Jurkat, Clone E6-1 (cell line): ENCODE results near the gene CHRM3. TPM values are rescaled to one million over a fixed set of nuclear protein-coding genes. Genes with fewer than 3 reads are reported as not detected.
"Not testable (repeated sequence)": the region's sequence is repeated elsewhere in the genome, so short reads cannot be mapped to it uniquely, and the experiment has no call there.

ENCODE experiments used
- DNase-seq: peaks from one replicate; pipeline ENCODE4 v3.0.0-alpha.2; 2011; ENCODE audit warnings: low read depth, low spot score
- H3K4me3 ChIP-seq: 2 replicates; pipeline ENCODE4 v1.5.1; 2011; ENCODE audit warnings: mild to moderate bottlenecking, low read length, control low read depth, moderate library complexity
- polyA plus RNA-seq: library from polyadenylated mRNA; unstranded; fragments of >200 nt; gene quantifications from one replicate; pipeline ENCODE4 v1.2.1, GENCODE V29; 2012; ENCODE audit warnings: missing spikeins; ENCODE audit not compliant: insufficient read length, insufficient read depth

Gene CHRM3
- polyA plus RNA-seq = not detected

GRCh38 chr1:239386453-239387303 is at the start of gene CHRM3:
Gene CHRM3 (plus strand): TSS chr1:239386568. CDS start chr1:239907452, 520,884 bp downstream.
- H3K4me3 ChIP-seq = no peak within 1 kb of the TSS

GRCh38 chr1:239337799-239338430 is 48.5 kb upstream of the CHRM3 start:
- no peak overlapping the region for H3K4me3 ChIP-seq
- DNase-seq = no peak

More at GRCh38 chr1:239386453-239387303, at the start of gene CHRM3:
- DNase-seq = no peak

DNA sequence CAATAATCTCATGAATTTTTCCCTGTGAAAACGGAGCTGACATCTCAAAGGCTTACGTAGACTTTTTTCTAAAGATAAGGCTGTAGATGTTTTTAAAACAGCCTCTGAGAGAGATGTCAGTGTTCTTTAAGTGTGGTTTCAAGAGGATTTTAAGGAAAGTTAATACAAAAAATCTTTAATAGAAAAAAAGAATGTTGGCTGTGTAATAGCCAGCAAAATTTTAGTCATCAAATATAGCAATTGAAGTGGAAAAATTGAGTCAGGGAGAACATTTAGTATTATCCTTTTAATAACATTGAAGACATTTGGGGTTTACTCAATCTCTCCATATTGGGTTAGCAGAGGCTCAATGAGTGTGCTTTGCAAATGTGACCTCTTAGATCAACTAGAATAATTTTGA is 38.6 kb upstream of the CHRM3 start:
- no peak overlapping the region for H3K4me3 ChIP-seq
- no peak for DNase-seq

DNA sequence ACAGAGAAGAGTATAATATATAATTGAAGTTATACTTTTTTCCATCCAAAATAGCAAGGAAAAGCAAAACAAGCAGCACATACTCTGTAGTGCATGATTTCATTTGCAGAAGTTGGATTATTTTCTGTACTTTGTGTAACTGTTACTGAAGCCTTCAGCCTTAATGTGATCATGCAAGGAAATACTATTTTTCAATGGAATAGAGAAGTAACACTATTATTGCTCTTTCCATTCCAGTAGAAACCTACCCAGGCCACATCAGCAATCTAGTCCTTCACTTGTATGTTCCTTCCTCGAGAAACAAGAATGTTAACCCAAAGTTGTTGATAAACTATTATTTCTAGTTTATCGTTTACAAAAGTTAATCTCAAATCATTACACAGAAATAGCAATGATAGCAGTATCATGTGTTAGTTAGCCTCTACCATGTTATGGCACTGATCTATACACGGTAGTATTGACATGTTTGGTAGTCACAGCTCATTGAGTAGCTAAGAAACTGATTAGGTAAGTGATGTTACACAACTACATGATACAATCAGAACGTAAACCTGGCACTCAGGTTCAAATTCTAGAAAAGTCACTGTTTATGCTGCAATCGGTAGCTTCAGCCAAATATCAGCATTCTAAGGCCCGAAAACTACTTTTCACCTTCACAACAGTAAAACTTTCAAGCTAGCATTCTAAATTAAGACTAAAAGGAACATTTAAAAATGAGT is 37.6 kb upstream of the CHRM3 start:
- DNase-seq = no peak
- no peak overlapping the region for H3K4me3 ChIP-seq

- no peak for DNase-seq
- H3K4me3 ChIP-seq = no peak overlapping the region
Observed at GRCh38 chr1:239349699-239350098, 36.7 kb upstream of the CHRM3 start.

DNA sequence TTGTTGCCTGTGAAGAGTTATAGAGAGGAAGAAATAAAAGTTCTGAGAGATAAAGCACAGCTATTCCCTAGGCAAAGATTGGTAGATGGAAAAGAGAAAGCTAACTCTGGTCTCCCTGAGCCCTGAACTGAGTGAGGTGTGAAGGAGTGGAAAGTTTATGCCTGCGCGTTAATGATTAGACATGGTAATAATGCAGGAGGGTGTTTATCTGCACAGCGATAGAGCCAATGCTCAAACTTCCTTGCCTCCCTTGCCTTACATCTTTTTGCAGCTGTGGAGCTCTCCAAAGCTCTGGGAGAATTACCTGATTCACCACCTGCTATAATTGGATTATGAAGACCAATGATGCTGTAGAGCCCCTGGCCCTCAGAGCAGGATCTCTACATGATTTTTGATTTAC is 32.8 kb upstream of the CHRM3 start:
- no peak overlapping the region for H3K4me3 ChIP-seq
- DNase-seq = no peak

GRCh38 chr1:239354231-239354630 is 32.1 kb upstream of the CHRM3 start:
- no peak overlapping the region for H3K4me3 ChIP-seq
- no peak for DNase-seq

- no peak for DNase-seq
- no peak overlapping the region for H3K4me3 ChIP-seq
Observed at GRCh38 chr1:239357867-239358266, 28.5 kb upstream of the CHRM3 start.

DNA sequence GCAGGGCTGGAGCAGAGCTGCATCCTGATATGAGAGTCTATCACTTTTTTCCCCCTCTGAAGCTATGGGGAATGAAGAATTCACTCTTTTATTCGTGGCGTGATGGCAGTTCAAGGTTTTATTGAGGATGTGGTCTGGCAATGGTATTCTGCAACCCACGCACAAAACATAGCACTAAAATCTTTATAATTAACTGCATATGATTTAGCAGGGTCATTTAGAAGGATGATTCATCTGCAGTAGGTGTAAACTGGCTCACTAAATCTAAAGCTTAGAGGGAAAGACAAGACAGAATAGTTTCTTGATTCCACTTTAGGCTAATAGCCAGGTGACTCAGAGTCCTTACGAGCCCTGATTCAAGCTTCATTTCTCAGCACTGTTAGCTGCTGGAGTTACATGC is 25.0 kb upstream of the CHRM3 start:
- DNase-seq = no peak
- no peak overlapping the region for H3K4me3 ChIP-seq

DNA sequence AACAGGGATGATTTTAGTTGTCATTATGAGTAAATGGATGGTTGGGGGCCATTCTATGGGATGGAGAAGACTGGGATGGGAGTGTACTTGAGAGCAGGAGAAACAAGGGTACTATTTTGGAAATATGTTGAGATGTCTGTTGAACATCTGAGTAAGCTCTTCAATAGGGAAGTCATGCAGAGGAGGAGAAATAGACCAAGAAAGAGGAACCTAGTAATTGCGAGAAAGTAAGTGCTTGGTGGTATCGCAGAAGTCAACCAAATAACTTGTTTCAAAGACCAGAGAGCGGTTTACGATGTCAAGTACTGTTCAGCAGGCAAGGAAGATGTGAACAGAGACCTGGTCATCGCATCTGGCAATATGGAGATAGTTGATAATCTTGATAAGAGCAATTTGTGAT is 22.4 kb upstream of the CHRM3 start:
- DNase-seq = no peak
- no peak overlapping the region for H3K4me3 ChIP-seq

GRCh38 chr1:239367196-239367810 is 19.1 kb upstream of the CHRM3 start:
- DNase-seq = no peak
- H3K4me3 ChIP-seq = no peak overlapping the region

DNA sequence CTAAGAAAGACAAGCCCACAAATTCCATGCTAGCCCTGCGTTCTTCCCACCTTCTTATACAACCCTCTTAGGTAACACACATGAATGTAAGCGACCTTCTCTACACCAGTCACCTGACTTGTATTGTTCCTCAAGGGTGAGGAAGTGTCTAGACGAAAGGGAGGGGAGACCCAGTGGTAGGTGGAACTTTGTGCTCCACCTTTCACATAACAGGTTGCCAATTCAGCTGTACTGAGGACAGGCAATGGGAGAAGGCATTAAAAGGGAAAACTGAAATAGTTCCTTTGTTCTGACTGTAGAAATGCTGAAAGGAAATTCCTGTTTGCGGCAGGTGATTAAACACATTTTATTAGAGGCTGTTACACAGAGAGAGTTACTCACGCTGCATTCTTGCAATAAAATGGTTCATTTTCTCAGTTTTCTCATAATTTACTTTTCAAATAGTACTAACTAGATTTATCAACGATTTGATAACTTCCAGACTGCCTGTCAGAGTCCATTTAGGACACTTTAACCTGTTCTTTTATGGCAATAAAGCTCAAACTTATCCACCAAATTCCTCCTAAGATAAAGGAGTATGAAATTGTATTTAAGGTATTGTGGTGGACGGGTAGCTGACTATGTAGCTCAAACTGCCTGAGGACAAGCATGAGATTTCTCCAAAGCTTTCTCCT is 17.8 kb upstream of the CHRM3 start:
- no peak for DNase-seq

DNA sequence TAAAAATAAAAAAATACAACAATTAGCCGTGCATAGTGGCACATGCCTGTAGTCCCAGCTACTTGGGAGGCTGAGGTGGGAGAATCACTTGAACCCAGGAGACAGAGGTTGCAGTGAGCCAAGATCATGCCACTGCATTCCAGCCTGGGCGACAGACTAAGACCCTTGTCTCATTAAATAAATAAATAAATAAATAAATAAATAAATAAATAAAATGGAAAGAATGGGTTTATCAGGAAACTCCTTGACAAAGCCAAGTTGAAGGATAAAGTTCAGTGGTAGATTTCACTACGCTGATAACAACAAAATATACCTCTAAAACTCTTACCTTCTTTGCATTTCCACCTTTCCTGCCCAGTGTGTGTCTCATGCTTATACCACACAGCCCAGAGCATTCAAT is 15.5 kb upstream of the CHRM3 start:
- not testable (repeated sequence) for H3K4me3 ChIP-seq, DNase-seq

More for the DNA sequence above, 17.8 kb upstream of the CHRM3 start:
- H3K4me3 ChIP-seq = no peak overlapping the region

GRCh38 chr1:239382666-239383065 is 3.7 kb upstream of the CHRM3 start:
- no peak for DNase-seq
- no peak overlapping the region for H3K4me3 ChIP-seq

GRCh38 chr1:239383714-239384113 is 2.7 kb upstream of the CHRM3 start:
- no peak for DNase-seq
- no peak overlapping the region for H3K4me3 ChIP-seq

GRCh38 chr1:239387304-239388158 is 1.2 kb downstream of the CHRM3 start:
- DNase-seq = no peak
- no peak overlapping the region for H3K4me3 ChIP-seq

GRCh38 chr1:239388159-239388485 is 1.8 kb downstream of the CHRM3 start:
- no peak overlapping the region for H3K4me3 ChIP-seq
- no peak for DNase-seq

- no peak overlapping the region for H3K4me3 ChIP-seq
Observed at GRCh38 chr1:239388578-239388977, 2.2 kb downstream of the CHRM3 start.

More at GRCh38 chr1:239388578-239388977, 2.2 kb downstream of the CHRM3 start:
- DNase-seq = no peak
